GOT3 (cell line): ENCODE results near the gene CCDC150.
"Not testable (repeated sequence)": the region's sequence is repeated elsewhere in the genome, so short reads cannot be mapped to it uniquely, and the experiment has no call there.

Experiments used
- DNase-seq: peaks from one replicate; lab custom pipeline; 2025; ENCODE audit warnings: mixed read lengths; lab: John Stamatoyannopoulos, UW

The CCDC150 gene

GRCh38 chr2:196711625-196712024 lies 72.1 kb downstream of the CCDC150 start:
- DNase-seq: no peak

GRCh38 chr2:196712867-196713266 lies 73.4 kb downstream of the CCDC150 start:
- DNase-seq: no peak

- DNase-seq: no peak
Observed at GRCh38 chr2:196718419-196719109, 79.0 kb downstream of the CCDC150 start.

- DNase-seq: no peak
Observed at GRCh38 chr2:196719110-196719872, 79.8 kb downstream of the CCDC150 start.

- DNase-seq: no peak
Observed at GRCh38 chr2:196723571-196723970, 84.1 kb downstream of the CCDC150 start.

- DNase-seq: no peak
Observed at GRCh38 chr2:196725218-196725617, 85.7 kb downstream of the CCDC150 start.

GRCh38 chr2:196725882-196726281 lies 86.4 kb downstream of the CCDC150 start:
- DNase-seq: no peak

GRCh38 chr2:196729418-196729817 lies 89.9 kb downstream of the CCDC150 start:
- DNase-seq: no peak

- not testable (repeated sequence) for DNase-seq
Observed at GRCh38 chr2:196736646-196737045, 97.1 kb downstream of the CCDC150 start.

- no peak for DNase-seq
Observed at GRCh38 chr2:196737046-196737445, 97.5 kb downstream of the CCDC150 start.

- DNase-seq: no peak
Observed at GRCh38 chr2:196739031-196739430, 99.5 kb downstream of the CCDC150 start.

- no peak for DNase-seq
Observed at GRCh38 chr2:196742216-196742615, 102.7 kb downstream of the CCDC150 start.

- DNase-seq: no peak
Observed at GRCh38 chr2:196742685-196743084, 103.2 kb downstream of the CCDC150 start.

- no peak for DNase-seq
Observed at GRCh38 chr2:196743165-196743564, 103.7 kb downstream of the CCDC150 start.

- no peak for DNase-seq
Observed at GRCh38 chr2:196745711-196746110, 106.2 kb downstream of the CCDC150 start.

GRCh38 chr2:196747400-196747799 lies 107.9 kb downstream of the CCDC150 start:
- no peak for DNase-seq

GRCh38 chr2:196748123-196748522 lies 108.6 kb downstream of the CCDC150 start:
- no peak for DNase-seq

- no peak for DNase-seq
Observed at GRCh38 chr2:196750291-196750923, 110.9 kb downstream of the CCDC150 start.

GRCh38 chr2:196750977-196751631 lies 111.6 kb downstream of the CCDC150 start:
- no peak for DNase-seq

GRCh38 chr2:196758474-196759377 lies 119.2 kb downstream of the CCDC150 start:
- no peak for DNase-seq

GRCh38 chr2:196759378-196759706 lies 119.8 kb downstream of the CCDC150 start:
- DNase-seq: no peak

GRCh38 chr2:196767101-196767500 lies 127.6 kb downstream of the CCDC150 start:
- DNase-seq: no peak
